ENCODE results near the gene GANAB.
"Not testable (repeated sequence)": the region's sequence is repeated elsewhere in the genome, so short reads cannot be mapped to it uniquely, and the experiment has no call there.

Gene GANAB

GRCh38 chr11:62654297-62654696 is 7.9 kb upstream of the GANAB start:
- Mint-ChIP-seq H3K4me1 (ENCODE audit: low read depth) (peaks cover 18% of the 10 kb centered on the region), H3K9me3 (no peaks in the 10 kb centered on the region), H3K27me3 (no peaks in the 10 kb centered on the region), H3K36me3 (ENCODE audit: low read depth) (peaks cover 24% of the 10 kb centered on the region), H3K27ac (peak overlapping the region; percentile 93), H3K4me3 (peak overlapping the region; percentile 21)
- intact Hi-C loops (cut with micrococcal nuclease), result no loop called here

DNA sequence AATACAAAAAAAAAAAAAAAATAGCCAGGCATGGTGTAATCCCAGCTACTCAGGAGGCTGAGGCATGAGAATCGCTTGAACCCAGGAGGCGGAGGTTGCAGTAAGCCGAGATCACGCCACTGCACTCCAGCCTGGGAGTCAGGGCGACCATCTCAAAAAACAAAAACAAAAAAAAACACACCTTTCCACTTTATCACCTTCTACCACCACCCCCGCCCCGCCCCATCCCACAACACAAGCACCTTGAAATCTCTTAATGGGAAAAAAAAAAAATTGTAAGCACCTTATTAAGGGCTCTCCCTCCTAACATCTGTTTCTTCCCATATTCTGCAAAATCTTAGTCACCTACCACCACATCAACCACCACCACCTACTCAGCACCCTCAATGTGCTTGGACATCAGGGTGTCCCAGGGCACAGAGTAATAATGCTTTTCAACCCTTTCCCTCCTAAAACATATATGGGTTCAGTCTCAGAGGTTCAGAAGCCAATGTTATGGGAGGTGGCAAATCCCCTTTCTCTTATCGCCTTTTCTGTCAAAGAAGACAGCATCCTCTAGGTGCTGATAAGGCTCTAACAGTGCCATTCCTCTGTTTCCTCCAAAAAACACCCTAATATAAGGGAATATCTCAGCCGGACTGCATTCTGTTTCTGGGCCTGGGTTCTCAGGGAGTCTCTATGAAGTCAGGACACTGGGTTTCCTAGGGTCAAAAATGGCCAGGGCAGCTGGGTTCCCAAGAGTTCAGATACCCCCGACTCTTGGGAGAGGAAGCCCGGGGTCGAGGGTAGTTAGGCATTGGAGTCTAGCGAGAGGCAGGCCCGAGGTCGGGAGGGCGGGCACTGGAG is 6.0 kb upstream of the GANAB start:
- Mint-ChIP-seq H3K27ac (peak overlapping the region; percentile 93), H3K36me3 (ENCODE audit: low read depth) (peaks cover 43% of the 10 kb centered on the region), H3K4me1 (ENCODE audit: low read depth) (peaks cover 26% of the 10 kb centered on the region), H3K27me3 (no peaks in the 10 kb centered on the region), H3K9me3 (no peaks in the 10 kb centered on the region), H3K4me3 (peak overlapping the region; percentile 96)
- intact Hi-C loops (cut with micrococcal nuclease), result loop anchor here (1.0 kb wide), 1 partner anchor 27 kb away; the partner anchor contains the start of gene UBXN1

GRCh38 chr11:62650283-62650682 is 3.9 kb upstream of the GANAB start:
- H3K9me3 Mint-ChIP-seq; H3K4me3 Mint-ChIP-seq; intact Hi-C loops (cut with micrococcal nuclease); H3K27me3 Mint-ChIP-seq: not testable (repeated sequence)
- Mint-ChIP-seq H3K36me3 (ENCODE audit: low read depth) (peaks cover 53% of the 10 kb centered on the region), H3K4me1 (ENCODE audit: low read depth) (peaks cover 41% of the 10 kb centered on the region), H3K27ac (peak overlapping the region; percentile 43)

- no peaks in the 10 kb centered on the region for H3K9me3 Mint-ChIP-seq
- intact Hi-C loops (cut with micrococcal nuclease), result no loop called here
- H3K27ac Mint-ChIP-seq, result no peak overlapping the region
- peaks cover 48% of the 10 kb centered on the region for H3K4me1 Mint-ChIP-seq (ENCODE audit: low read depth)
- no peak overlapping the region for H3K4me3 Mint-ChIP-seq
- H3K27me3 Mint-ChIP-seq, result no peaks in the 10 kb centered on the region
- peaks cover 56% of the 10 kb centered on the region for H3K36me3 Mint-ChIP-seq (ENCODE audit: low read depth)
Measured at GRCh38 chr11:62649486-62649885, 3.1 kb upstream of the GANAB start.

DNA sequence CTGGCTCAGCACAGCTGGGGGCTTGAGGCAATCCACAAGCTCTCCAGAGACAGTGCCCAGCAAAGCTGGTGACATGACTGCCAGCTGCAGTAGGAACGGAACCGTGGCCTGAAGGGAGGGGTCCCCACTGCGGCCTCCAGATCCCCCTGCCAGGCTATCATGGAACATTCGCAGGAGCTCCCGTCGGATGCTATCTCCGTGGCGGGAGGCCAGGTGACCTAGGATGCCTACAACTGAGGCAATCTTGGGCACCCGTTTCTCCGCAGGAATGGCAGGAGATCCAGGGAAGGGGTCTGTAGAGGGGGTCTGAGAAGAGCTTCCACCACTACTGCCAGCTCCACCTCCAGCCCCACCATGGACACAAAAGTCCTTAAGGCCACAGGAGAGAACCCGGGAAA is 2.6 kb upstream of the GANAB start:
- intact Hi-C loops (cut with micrococcal nuclease), result no loop called here
- Mint-ChIP-seq H3K4me1 (ENCODE audit: low read depth) (peaks cover 52% of the 10 kb centered on the region), H3K27me3 (no peaks in the 10 kb centered on the region), H3K9me3 (no peaks in the 10 kb centered on the region), H3K27ac (no peak overlapping the region), H3K36me3 (ENCODE audit: low read depth) (peaks cover 61% of the 10 kb centered on the region), H3K4me3 (no peak overlapping the region)

DNA sequence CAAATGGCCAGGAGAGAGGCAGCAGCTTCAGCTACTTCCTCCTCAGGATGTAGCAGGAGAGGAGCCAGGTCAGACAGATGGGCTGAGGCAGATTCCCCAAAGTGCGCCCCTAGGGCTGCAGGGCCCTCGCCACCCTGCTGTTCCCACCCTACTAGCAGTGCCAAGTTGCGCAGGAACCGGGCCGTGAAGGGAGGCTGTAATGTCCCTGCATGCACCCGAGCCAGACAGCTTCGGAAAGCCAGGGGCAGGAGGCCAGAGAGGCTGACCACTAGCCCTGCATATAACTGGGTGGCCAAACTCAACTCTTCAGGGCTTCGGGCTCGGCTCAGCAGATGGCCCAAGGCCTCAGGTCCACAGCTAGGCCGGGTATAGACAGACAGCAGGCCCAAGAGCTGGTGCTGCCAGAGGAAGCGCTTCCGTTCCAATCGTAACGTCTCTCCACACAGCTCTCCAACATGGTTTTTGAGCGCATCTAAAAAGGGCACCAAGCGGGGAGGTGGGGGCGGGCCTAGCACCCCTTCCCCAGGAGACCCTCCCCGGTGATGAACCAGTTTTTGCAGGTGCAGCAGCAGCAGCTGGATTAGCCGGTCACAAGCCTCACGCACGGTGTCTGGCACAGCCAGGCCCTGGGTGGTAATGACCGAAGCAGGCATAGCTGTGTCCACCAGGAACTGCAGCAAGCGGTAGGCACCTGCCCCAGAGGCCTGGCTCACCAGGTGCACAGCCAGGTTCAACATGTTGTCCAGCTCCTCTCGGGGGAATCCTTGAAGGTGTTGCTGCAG is 2.0 kb upstream of the GANAB start:
- intact Hi-C loops (cut with micrococcal nuclease), result no loop called here
- H3K27me3 Mint-ChIP-seq, result no peaks in the 10 kb centered on the region
- no peaks in the 10 kb centered on the region for H3K9me3 Mint-ChIP-seq
- no peak overlapping the region for H3K4me3 Mint-ChIP-seq
- peaks cover 48% of the 10 kb centered on the region for H3K4me1 Mint-ChIP-seq (ENCODE audit: low read depth)
- H3K27ac Mint-ChIP-seq, result no peak overlapping the region
- peaks cover 67% of the 10 kb centered on the region for H3K36me3 Mint-ChIP-seq (ENCODE audit: low read depth)

DNA sequence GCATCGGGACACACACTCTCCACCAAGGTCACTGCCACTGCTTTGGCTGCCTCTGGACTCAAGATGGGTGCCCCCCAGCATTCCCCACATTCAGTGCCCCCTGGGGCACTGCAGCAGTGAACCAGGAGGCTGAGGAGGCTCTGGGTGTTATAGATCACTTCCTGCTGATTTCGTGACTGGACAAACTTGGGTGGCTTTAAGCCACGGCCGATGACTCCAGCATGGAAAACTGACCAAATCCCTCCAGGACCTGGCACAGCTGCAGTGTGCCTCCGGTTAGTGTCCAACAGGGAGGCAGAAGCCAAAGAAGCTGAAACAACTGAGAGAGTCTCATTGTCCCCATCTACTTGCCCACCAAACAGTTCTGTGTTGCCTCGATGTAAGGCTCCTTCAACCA is 1.2 kb upstream of the GANAB start:
- no peak overlapping the region for H3K4me3 Mint-ChIP-seq
- no peaks in the 10 kb centered on the region for H3K27me3 Mint-ChIP-seq
- H3K36me3 Mint-ChIP-seq (ENCODE audit: low read depth), result peaks cover 69% of the 10 kb centered on the region
- H3K27ac Mint-ChIP-seq, result no peak overlapping the region
- no peaks in the 10 kb centered on the region for H3K9me3 Mint-ChIP-seq
- peaks cover 46% of the 10 kb centered on the region for H3K4me1 Mint-ChIP-seq (ENCODE audit: low read depth)
- intact Hi-C loops (cut with micrococcal nuclease), result no loop called here

DNA sequence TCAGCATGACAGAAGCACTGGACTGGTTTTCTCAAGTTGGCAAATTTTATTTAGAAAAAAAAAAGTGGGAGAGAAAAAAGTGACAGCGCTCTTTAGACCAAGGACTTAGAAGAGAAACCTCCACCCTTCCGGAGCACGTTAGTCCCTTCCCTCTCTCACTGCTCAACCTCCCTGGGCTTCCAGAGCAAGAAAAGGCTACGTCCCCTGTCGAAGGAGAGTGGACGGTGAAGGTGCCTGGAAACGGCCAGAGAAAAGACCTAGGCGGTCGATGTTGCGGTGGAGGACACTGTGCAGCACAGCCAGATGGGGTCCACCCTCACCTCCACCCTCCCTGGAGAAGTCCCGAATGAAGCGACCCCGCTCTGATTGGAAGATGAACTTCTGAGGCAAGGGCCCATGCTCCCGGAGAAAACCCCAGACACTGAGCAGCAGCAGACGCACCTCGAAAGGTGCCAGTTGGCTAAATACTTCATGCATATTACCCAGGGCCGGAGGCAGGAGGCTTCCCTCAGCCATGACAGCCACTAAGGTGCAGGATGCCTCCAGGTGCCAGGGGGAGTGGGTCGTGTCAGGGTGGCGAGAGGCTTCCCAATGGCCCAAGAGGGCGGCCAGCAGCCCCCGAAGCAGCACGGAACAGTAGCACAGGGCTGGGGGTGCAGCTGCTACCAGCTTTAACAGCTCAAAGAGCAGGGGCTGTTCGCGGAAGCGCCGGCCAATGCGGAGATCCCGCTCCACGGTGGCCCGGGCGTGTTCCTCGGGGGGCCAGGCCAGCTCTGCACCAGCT is 604 bp upstream of the GANAB start:
- H3K36me3 Mint-ChIP-seq (ENCODE audit: low read depth), result peaks cover 70% of the 10 kb centered on the region
- intact Hi-C loops (cut with micrococcal nuclease), result loop anchor here (1.0 kb wide), 1 partner anchor 46 kb away; the partner anchor contains the start of gene MTA2
- H3K27ac Mint-ChIP-seq, result peak overlapping the region; percentile 93
- no peaks in the 10 kb centered on the region for H3K9me3 Mint-ChIP-seq
- H3K4me3 Mint-ChIP-seq, result peak overlapping the region; percentile 95
- H3K4me1 Mint-ChIP-seq (ENCODE audit: low read depth), result peaks cover 40% of the 10 kb centered on the region
- H3K27me3 Mint-ChIP-seq, result no peaks in the 10 kb centered on the region

DNA sequence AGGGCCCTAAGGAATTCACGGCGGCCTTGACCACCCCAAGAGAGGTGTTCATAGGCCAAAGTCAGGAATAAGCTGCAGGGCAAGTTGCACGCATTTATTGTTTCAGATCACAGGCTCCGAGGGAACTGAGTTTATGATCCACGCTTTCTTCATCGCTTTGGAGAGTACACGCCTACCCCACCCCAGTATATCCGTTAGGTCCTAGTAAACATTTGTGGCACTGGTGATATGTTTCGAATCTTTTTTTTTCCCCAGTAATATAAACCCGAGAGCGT is 805 bp downstream of the GANAB start:
- intact Hi-C loops (cut with micrococcal nuclease), result no loop called here
- H3K4me1 Mint-ChIP-seq (ENCODE audit: low read depth), result peaks cover 35% of the 10 kb centered on the region

GRCh38 chr11:62644220-62644619 is 2.2 kb downstream of the GANAB start:
- peaks cover 75% of the 10 kb centered on the region for H3K36me3 Mint-ChIP-seq (ENCODE audit: low read depth)
- H3K4me1 Mint-ChIP-seq (ENCODE audit: low read depth), result peaks cover 40% of the 10 kb centered on the region
- H3K27me3 Mint-ChIP-seq, result no peaks in the 10 kb centered on the region
- H3K4me3 Mint-ChIP-seq, result no peak overlapping the region
- intact Hi-C loops (cut with micrococcal nuclease), result no loop called here
- no peaks in the 10 kb centered on the region for H3K9me3 Mint-ChIP-seq
- H3K27ac Mint-ChIP-seq, result no peak overlapping the region

More for the DNA sequence above, 805 bp downstream of the GANAB start:
- Mint-ChIP-seq H3K27ac (peak overlapping the region; percentile 93), H3K4me3 (peak overlapping the region; percentile 95), H3K27me3 (no peaks in the 10 kb centered on the region), H3K36me3 (ENCODE audit: low read depth) (peaks cover 77% of the 10 kb centered on the region), H3K9me3 (no peaks in the 10 kb centered on the region)

GRCh38 chr11:62632492-62632891 is 13.9 kb downstream of the GANAB start:
- Mint-ChIP-seq H3K4me3 (no peak overlapping the region), H3K27me3 (no peaks in the 10 kb centered on the region), H3K27ac (peak overlapping the region; percentile 11), H3K9me3 (no peaks in the 10 kb centered on the region), H3K36me3 (ENCODE audit: low read depth) (peaks cover 93% of the 10 kb centered on the region), H3K4me1 (ENCODE audit: low read depth) (peaks cover 10% of the 10 kb centered on the region)
- intact Hi-C loops (cut with micrococcal nuclease), result no loop called here

DNA sequence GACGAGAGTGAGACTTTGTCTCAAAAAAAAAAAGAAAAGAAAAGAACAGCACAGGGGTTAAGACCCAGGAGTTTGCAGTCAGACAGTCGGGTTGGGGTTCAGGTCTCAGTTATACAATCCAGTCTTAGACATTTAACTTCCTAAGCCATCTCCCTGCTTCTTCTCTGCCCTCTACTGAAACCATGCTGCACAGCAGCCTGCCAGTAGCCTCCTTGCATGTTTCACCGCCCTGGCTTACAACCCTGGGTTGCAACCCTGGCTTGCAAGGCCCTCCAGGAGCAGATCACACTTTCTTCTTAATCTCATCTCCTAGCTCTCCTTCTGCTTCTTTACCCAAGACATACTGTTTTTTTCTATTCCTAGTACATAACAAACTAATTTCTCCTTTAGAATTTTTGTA is 18.7 kb downstream of the GANAB start:
- no peaks in the 10 kb centered on the region for H3K4me1 Mint-ChIP-seq (ENCODE audit: low read depth)
- H3K27me3 Mint-ChIP-seq, result no peaks in the 10 kb centered on the region
- peaks cover 90% of the 10 kb centered on the region for H3K36me3 Mint-ChIP-seq (ENCODE audit: low read depth)
- no peaks in the 10 kb centered on the region for H3K9me3 Mint-ChIP-seq
- intact Hi-C loops (cut with micrococcal nuclease), result no loop called here
- no peak overlapping the region for H3K4me3 Mint-ChIP-seq
- no peak overlapping the region for H3K27ac Mint-ChIP-seq

DNA sequence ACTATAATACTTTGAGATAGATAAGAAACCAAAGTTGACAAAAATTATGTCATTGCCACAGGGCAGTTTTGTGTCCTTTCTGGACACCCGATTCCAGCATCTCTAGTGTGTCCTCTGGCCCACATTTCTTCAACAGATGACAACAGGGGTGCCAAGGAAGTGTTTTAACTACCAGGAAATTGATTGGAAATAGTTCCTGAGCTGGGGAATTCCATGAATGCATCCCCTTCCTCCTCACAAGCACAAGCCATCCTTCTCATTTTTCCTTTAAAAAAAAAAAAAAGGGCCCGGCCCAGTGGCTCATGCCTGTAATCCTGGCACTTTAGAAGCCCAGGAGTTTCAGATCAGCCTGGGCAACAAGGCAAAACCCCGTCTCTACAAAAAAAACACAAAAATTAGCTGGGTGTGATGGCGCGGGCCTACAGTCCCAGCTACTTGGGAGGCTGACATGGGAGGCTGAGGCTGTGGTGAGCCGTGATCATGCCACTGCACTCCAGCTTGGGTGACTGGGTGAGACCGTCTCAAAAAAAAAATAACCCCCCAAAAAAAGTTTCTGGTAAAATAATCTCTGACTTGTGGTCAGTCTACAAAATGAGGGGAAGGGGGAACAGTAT is 23.8 kb downstream of the GANAB start:
- intact Hi-C loops (cut with micrococcal nuclease), result no loop called here
- H3K9me3 Mint-ChIP-seq, result no peaks in the 10 kb centered on the region
- H3K36me3 Mint-ChIP-seq (ENCODE audit: low read depth), result peaks cover 56% of the 10 kb centered on the region
- peak overlapping the region; percentile 98 for H3K4me3 Mint-ChIP-seq
- no peaks in the 10 kb centered on the region for H3K27me3 Mint-ChIP-seq
- H3K4me1 Mint-ChIP-seq (ENCODE audit: low read depth), result peaks cover 27% of the 10 kb centered on the region
- peak overlapping the region; percentile 94 for H3K27ac Mint-ChIP-seq

Data from dendritic cell treated with granulocyte-macrophage colony-stimulating factor and Interleukin-4, amounts not matched to agents 40 ng/mL and 50 ng/mL, for 4 days (primary cell).